HG03135 (cell line): ENCODE measurements around the gene MT2A.

ENCODE experiments used
- ATAC-seq: cut with Tn5 transposase; IDR thresholded peaks from one replicate; pipeline ENCODE4 v1.9.1; 2021; ENCODE audit warnings: mild to moderate bottlenecking, moderate library complexity; ENCODE audit not compliant: unreplicated experiment

The MT2A gene

GRCh38 chr16:56636616-56637413 is 28.4 kb downstream of the MT2A start:
- no peak for ATAC-seq

- ATAC-seq = no peak
These were observed 29.7 kb downstream of the MT2A start, which contains the start of gene MT1A for GRCh38 chr16:56637814-56638750. Gene MT1A, plus strand, starts transcription at chr16:56638666. Its CDS starts 73 bp downstream, at chr16:56638739.

- no peak for ATAC-seq
These were observed 30.7 kb downstream of the MT2A start for GRCh38 chr16:56639045-56639444.

GRCh38 chr16:56640076-56640475 is 31.7 kb downstream of the MT2A start:
- ATAC-seq = no peak

- no peak for ATAC-seq
These were observed 32.8 kb downstream of the MT2A start for GRCh38 chr16:56641166-56641565.

GRCh38 chr16:56643080-56643778 is 34.8 kb downstream of the MT2A start:
- ATAC-seq = no peak

GRCh38 chr16:56643833-56644232 is 35.4 kb downstream of the MT2A start:
- ATAC-seq = no peak

GRCh38 chr16:56645311-56645710 is 36.9 kb downstream of the MT2A start:
- ATAC-seq = no peak

GRCh38 chr16:56645838-56646237 is 37.5 kb downstream of the MT2A start:
- ATAC-seq = no peak

- no peak for ATAC-seq
These were observed 39.5 kb downstream of the MT2A start for GRCh38 chr16:56647641-56648431.

GRCh38 chr16:56649271-56649670 is 40.9 kb downstream of the MT2A start:
- ATAC-seq = no peak

GRCh38 chr16:56649820-56650219 is 41.4 kb downstream of the MT2A start:
- no peak for ATAC-seq

- no peak for ATAC-seq
These were observed 43.2 kb downstream of the MT2A start, which contains the start of gene MT1B for GRCh38 chr16:56651586-56651985. Gene MT1B, plus strand, starts transcription at chr16:56651886. Its CDS starts 68 bp downstream, at chr16:56651954.

- no peak for ATAC-seq
These were observed 44.2 kb downstream of the MT2A start for GRCh38 chr16:56652600-56652999.

- ATAC-seq = no peak
These were observed 44.8 kb downstream of the MT2A start for GRCh38 chr16:56653218-56653617.

- no peak for ATAC-seq
These were observed 49.4 kb downstream of the MT2A start, which contains the start of gene MT1F for GRCh38 chr16:56657555-56658326. Gene MT1F, plus strand, starts transcription at chr16:56657959. Its CDS starts 100 bp downstream, at chr16:56658059.

- ATAC-seq = no peak
These were observed 50.0 kb downstream of the MT2A start for GRCh38 chr16:56658327-56658875.
